Activated CD4-positive, CD25-positive, alpha-beta regulatory T cell treated with anti-CD3 and anti-CD28 coated beads, Interleukin-2, amount 50 U/mL, for 24 hours (primary cell): Measurements from ENCODE around the gene POLR1B.
A peak's percentile ranks its signal among the peaks of the same experiment; 100 is the strongest.
"Not testable (repeated sequence)": the region's sequence is repeated elsewhere in the genome, so short reads cannot be mapped to it uniquely, and the experiment has no call there.

ENCODE experiments used
- ATAC-seq, 2 donors: fragments of 150-1000 bp; cut with Tn5 transposase; one replicate each; pipeline ENCODE4 v1.10.0; 2021; ENCODE audit warnings: mild to moderate bottlenecking in 1 of 2, moderate library complexity in 1 of 2

POLR1B gene

DNA sequence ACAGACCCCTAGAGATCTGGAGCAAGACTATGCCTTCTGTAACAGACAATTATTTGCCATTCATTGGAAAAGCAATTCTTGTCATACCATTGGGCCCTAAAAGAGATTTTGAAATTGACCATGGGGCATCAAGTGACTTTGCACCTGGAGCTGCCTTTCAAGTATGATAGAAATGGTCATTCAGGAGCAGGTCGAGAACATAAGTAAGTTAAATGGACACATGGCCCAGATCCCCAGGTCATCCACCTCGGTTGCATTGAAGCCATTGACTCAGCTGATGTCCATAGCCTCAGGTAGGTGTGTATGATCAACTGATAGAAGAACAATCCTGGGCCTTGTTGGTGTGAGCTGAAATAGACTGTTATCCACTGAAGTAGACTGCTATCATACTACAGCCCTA lies 61.5 kb downstream of the POLR1B start:
- no peak for ATAC-seq

DNA sequence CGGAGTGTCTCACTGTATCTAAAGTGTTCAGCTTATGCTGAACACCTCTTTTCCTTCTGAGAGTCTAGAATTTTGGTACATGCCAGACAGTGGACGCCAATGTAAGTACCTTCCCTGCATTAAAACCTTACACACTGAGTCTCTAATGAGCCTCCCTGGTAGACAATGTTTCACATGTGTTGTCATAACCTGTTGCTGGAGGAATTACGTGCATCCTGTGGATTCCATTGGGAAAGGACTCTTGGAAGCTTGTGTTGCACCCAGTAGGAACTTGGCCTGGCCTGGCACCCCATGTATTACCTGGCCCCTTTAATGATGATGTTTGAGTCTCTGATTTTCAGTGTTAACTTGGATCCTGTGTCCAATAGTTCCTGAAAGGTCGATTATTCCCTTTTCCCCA lies 62.7 kb downstream of the POLR1B start:
- ATAC-seq = no peak

DNA sequence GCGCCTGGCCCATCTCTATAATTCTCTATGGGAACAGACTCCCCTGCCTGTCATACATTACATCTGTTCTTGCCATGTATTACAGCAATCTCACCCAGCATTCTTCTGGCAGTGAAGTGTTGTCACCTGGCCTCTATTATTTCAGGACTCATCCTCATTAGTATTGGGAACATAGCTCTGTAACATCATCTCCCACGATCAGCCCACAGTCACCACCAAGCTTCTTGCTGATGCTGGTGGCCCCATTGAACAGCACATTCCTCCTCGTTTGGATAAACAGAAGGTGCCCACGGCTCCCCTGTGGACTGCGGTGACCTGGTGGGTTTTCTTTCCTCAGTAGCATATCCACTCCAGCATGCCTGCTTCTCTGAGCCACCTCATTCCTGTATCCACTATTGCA lies 63.7 kb downstream of the POLR1B start:
- ATAC-seq = no peak

DNA sequence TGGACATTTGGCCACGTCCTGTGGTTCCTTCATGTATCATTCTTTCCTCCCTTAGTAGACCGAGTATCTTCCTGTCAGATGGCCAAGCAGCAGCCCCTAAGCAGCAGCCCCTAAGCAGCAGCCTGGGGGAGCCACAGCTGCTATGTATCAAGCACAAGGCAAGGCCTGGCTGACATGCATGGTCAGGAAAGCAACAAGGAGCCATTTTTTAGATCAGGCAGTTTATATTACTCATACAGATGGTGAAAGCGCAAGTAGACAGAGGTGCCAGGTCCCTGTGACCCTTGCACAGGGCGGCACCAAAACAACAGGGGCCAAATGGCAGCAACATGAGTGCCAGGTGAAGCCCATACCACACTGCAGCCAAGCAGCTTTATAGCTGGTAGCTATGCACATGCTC lies 64.3 kb downstream of the POLR1B start:
- no peak for ATAC-seq

DNA sequence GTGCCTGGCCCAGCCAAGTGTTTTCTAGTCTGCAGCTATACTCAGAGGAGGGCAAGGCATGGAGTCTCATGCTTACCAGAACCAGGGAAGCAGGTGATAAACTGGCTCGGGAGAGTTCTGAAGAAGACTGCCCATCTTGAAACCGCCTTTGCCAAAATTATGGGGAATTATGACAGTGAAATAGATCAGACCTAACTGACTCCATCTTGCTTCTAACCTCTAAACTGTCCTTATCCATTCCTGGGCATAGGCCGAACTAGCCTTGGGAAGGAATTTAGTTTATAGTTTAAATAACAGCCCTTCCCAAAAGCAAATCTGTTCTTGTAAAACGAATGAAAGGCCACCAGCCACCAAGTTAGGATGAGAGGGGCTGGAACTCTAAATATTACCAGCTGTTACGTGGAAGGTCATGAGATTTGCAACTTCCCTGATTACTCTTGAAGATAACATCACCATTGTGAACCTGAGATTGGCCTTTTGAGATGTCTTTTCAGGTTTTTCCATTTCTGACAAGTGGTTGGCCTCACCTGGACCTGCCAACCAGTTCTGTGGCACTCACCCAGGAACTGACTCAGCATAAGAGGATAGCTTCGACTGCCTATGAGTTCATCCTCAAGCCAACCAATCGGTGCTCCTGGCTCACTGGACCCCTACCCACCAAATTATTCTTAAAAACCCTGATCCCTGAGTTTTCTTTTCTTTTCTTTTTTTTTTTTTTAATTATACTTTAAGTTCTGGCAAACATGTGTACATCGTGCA lies 65.6 kb downstream of the POLR1B start:
- no peak for ATAC-seq

DNA sequence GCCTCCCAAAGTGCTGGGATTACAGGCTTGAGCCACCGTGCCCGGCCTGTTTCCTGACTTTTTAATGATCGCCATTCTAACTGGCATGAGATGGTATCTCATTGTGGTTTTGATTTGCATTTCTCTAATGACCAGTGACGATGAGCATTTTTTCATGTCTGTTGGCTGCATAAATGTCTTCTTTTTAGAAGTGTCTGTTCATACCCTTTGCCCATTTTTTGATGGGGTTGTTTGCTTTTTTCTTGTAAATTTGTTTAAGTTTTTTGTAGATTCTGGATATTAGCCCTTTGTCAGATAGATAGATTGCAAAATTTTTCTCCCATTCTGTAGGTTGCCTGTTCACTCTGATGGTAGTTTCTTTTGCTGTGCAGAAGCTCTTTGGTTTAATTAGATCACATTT lies 67.1 kb downstream of the POLR1B start:
- ATAC-seq = not testable (repeated sequence)

DNA sequence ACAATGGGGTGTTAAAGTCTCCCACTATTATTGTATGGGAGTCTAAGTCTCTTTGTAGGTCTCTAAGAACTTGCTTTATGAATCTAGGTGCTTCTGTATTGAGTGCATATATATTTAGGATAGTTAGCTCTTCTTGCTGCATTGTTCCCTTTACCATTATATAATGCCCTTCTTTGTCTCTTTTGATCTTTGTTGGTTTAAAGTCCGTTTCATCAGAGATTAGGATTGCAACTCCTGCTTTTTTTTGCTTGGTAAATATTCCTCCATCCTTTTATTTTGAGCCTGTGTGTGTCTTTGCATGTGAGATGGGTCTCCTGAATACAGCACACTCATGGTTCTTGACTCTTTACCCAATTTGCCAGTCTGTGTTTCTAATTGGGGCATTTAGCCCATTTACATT lies 70.0 kb downstream of the POLR1B start:
- ATAC-seq = not testable (repeated sequence)

DNA sequence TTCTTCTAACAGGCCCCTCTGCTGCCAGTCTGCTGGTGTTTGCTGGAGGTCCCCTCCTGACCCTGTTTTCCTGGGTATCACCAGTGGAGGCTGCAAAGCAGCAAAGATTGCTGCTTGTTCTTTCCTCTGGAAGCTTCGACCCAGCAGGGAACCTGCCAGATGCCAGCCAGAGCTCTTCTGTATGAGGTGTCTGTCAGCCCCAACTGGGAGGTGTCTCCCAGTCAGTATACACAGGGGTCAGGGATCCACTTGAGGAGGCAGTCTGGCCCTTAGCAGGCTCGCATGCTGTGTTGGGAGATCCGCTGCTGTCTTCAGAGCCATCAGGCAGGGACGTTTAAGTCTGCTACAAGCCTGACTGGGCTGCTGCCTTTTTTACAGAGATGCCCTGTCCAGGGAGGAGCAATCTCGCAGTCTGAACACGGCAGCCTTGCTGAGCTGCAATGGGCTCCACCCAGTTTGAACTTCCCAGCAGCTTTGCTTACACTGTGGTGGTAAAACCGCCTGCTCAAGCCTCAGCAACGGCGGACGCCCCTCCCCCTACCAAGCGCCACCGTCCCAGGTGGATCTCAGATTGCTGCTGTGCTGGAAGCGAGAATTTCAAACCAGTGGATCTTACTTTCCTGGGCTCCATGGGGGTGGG lies 72.1 kb downstream of the POLR1B start:
- no peak for ATAC-seq

DNA sequence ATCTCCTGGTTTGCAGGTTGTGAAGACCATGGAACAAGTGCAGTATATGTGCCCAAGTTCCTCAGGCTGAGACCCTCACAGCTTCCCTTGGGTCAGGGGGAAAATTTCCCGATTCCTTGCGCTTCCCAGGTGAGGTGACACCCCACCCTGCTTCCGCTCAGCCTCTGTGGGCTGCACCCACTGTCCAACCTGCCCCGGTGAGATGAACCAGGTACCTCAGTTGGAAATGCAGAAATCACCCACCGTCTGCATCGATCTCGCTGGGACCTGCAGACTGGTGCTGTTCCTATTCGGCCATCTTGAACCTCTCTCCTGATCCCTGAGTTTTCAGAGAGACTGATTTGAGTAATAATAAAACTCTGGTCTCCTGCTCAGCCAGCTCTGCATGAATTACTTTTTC lies 72.8 kb downstream of the POLR1B start:
- ATAC-seq = no peak

DNA sequence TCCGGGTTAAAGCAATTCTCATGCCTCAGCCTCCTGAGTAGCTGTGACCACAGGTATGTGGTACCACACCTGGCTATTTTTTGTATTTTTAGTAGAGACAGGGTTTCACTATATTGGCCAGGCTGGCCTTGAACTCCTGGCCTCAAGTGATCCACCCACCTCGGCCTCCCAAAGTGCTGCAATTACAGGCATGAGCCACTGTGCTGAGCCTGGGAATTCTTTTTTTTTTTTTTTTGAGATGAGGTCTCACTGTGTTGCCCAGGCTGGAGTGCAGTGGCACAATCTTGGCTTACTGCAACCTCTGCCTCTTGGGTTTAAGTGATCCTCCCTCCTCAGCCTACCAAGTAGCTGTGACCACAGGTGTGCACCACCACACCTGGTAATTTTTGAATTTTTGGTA lies 73.5 kb downstream of the POLR1B start:
- not testable (repeated sequence) for ATAC-seq

DNA sequence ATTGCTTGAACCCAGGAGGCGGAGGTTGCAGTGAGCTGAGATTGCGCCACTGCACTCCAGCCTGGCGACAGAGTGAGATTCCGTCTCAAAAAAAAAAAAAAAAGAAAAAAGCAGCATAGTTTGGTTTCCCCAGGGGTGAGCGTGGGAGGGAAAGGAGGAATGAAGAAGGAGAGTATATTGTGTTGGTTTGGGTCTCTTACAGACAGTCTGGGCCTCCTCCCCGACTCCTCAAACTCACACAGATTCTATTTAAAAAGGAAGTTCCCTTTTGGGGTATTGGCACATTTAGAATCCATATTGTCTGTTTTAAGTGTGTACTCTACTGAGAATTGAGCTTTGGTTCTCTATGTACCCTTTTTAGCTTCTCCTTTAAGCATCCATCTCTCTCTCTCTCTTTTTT lies 76.1 kb downstream of the POLR1B start:
- ATAC-seq = no peak

DNA sequence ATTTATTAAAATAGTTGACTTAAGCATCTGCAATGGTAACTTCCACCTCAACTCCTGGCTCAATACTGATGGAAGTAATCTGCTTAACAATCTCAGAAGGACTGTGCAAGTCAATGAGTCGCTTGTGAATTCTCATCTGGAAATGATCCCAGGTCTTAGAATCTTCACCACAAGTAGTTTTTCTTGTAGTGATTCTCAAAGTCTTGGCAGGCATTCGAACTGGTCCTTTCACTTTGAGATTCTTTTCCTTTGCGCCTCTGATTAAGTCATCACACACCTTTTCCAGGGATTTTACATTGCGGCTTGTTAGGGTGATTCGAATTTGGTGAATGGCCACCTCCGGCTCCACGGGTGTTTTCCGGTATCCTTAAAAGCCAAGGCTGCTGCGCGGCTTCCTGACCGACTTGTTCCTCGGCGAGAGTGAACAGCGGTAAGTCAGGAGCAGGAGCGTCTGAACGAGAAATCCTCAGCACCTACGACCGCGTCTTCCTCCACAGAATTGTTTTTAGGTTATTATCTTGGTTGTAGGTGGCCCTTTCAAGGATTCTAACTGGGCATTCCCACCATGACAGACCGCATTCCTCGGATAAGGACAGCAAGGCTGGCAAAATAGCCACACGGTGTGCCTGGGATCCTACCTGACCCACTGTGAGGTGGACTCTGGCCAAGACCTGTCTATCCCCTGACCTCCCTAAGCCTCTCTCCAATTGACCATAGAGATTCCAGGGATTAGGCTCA lies 79.7 kb downstream of the POLR1B start:
- no peak for ATAC-seq

DNA sequence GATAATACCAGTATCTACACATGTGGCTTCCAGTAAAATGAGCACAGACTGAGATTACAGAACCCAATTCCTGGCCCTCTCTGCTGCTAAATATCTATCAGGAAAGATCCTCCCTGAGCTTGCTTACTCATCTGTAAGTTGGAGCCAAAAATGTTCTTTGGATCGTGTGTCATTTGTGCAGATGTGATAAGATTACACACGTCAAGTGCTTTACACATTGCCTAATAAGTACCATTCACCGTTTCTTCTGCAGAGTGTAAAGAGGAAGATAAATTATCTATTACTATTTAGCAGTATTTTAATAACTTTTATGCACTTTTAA lies 80.2 kb downstream of the POLR1B start:
- ATAC-seq = no peak

DNA sequence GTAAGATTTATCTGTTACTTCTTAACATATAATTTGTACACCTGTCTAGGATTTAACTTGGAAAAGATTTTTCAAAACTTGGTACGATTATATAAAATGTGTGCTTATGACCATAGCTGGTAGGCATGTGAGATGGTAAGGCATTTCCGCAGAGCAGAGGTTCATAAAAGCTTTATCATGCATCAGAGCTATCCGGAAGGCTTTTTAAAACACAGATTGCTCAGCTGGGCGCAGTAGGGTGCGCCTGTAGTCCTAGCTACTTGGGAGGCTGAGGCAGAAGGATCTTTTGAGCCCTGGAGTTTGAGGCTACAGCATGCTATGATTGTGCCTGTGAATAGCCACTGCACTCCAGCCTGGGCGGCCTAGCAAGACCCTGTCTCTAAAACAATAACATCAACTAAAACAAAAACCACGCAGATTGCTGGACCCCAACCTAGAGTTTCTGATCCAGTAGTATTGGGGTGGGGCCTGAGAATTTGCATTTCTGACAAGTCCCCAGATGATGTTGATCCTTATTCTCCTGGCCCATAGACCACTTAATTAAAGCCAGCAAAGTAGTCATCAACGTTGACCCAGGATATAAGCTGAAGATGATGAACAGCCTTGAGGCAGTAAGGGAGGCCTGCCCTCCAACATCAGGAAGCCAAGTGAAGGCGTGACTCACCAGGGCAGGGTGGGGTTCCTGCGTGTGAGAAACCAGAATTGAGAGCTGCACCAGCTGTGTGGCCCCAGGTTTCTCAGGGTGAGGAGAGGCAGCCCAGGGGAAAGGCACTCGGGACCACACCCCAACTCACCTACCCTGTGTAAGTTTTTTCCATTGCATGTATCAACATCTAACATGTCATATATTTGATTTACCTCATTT lies 81.9 kb downstream of the POLR1B start:
- ATAC-seq = peak; percentile 95

DNA sequence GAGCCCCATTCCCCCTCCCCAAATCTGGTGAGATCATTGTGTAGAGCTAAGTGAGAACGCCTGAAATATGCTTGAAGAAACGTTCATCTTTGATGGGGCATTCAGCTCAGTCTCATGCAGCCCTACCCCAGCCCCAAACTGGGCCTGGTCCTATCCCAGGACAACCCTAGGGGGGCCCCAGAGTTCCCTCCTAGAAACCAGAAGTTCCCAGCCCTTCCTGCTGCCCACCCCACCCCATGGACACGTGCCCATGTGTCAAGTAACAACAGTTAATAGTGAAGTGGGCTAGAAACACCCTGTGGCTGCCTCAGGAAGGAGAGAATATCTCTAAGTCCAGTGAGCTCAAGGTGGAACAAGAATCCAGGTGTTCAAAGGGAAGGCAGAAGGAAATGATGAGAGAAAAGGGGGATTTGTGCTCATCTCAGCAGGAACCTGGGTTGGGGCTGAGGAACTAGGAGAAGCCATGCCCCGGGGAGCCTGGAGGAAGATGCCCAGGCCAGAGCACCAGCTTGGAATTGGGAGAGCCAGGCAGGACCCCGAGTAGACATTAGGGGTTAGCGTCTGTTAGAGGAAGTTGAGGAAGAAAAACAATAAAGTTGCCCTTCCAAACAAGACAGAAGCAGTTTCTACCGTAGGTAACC lies 83.3 kb downstream of the POLR1B start:
- no peak for ATAC-seq

DNA sequence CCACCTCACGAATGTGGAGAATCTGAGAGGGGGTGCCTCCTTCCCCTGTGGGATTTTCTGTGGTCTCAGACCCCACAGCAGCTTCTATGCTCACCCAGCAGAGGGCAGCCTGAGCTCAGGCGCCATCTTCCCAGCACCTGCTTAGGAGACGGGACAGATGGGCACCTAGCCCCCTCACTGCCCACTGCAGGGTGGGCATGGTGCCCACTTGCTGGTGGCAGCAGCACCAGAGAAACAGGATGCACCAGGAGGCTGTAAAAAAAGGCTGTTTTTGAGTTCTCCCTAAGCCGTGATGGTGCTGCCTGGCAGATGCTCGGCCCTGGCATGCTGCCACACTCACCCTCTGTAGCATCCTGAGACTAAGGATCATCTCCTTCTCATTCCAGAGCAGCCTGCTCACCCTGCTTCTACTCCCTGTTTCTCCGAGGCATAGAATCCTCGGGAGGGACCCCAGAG lies 84.4 kb downstream of the POLR1B start:
- ATAC-seq = peak; percentile 57 to 65
